ENCODE data around the gene PCNA.

GRCh38 chr20:5100684-5101347 lies 18.9 kb downstream of the PCNA start:
- TF ChIP-seq, protein P1, sequence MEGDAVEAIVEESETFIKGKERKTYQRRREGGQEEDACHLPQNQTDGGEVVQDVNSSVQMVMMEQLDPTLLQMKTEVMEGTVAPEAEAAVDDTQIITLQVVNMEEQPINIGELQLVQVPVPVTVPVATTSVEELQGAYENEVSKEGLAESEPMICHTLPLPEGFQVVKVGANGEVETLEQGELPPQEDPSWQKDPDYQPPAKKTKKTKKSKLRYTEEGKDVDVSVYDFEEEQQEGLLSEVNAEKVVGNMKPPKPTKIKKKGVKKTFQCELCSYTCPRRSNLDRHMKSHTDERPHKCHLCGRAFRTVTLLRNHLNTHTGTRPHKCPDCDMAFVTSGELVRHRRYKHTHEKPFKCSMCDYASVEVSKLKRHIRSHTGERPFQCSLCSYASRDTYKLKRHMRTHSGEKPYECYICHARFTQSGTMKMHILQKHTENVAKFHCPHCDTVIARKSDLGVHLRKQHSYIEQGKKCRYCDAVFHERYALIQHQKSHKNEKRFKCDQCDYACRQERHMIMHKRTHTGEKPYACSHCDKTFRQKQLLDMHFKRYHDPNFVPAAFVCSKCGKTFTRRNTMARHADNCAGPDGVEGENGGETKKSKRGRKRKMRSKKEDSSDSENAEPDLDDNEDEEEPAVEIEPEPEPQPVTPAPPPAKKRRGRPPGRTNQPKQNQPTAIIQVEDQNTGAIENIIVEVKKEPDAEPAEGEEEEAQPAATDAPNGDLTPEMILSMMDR (conservative IDR thresholded peaks at IDR 0.05 in 1 of 2, IDR thresholded peaks at IDR 0.05 in 1 of 2; ENCODE audit: extremely low read depth in 1 of 2, insufficient read depth in 1 of 2, low read depth in 1 of 2, low read length in 2 of 2) = peak; percentile 76 to 79
- no peak for TF ChIP-seq EZH2 (IDR thresholded peaks at IDR 0.05; ENCODE audit: borderline replicate concordance, low read length)
